IPS DF 19.7 (cell line): ENCODE data around the gene MAP3K7.

Source experiments
- DNase-seq: peaks from one replicate; pipeline ENCODE4 v3.0.0-alpha.2; 2013; ENCODE audit warnings: low read depth, low spot score

The MAP3K7 gene

GRCh38 chr6:90530882-90531281, 56.0 kb downstream of the MAP3K7 start:
- DNase-seq = no peak

- no peak for DNase-seq
Observed at GRCh38 chr6:90525421-90525820, 61.5 kb downstream of the MAP3K7 start.

- no peak for DNase-seq
Observed at GRCh38 chr6:90523779-90524310, 63.0 kb downstream of the MAP3K7 start.

DNA sequence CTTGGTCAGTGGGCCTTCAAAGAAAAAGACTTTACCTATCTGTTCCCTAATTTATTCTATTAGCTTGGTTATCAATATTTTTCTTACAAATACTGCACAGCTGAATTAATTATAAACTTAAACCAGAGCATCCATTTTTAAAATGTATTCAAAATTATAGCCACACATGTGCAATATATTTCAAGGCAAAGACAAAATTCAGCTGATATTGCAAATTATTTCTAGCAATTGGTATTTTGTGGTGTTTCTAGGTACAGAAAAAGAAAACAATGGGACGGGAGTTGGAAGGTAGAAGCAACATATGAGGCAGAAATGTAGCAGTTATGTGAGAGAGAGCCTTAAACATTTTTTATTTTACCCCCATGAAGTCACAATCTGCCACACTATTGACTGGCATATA, 64.9 kb downstream of the MAP3K7 start:
- DNase-seq = no peak

DNA sequence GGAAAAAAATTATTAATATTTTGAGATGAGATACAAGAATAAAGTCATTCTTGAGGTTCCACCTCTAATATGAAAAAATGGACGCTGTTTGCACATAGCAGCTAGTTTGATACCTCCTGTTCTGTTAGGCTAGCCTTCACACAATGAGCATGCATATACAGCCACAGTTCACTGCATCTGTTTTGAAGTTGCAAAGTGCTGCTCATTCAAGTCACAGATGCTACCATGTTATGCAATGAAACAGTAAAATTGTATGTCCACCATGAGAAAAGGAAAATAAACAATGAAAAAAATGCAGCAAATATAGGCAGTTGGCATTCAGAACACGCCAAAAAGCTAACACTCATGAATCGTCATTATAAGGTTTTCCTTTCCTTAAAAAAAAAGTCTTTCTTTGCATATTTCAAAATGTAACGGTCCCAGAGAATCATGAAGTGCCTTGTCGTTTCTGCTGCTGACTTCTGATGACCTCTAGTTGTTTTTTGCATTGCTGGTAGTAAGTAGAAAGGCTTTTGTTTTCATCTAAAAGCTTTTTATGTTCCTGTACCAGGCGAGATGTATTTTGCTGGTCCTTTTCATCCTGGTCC, 70.7 kb downstream of the MAP3K7 start:
- no peak for DNase-seq

DNA sequence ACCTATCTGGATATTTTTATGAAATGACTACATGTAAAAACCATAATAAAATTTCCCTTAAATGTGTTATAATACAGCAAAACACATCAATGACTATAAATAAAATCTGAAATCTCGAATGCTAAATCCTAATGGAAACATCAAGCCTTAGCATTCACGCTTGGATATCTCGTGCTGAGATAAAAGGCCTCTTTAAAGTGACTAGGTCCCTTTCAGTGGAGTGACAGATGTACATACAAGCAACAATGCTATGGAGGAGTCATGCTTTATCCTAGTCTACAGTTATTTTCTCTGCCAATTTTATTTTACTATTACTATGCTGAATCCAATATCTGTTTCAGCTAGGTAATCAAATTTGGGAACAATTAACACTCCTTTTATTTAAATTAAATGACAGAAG, 72.4 kb downstream of the MAP3K7 start:
- no peak for DNase-seq

DNA sequence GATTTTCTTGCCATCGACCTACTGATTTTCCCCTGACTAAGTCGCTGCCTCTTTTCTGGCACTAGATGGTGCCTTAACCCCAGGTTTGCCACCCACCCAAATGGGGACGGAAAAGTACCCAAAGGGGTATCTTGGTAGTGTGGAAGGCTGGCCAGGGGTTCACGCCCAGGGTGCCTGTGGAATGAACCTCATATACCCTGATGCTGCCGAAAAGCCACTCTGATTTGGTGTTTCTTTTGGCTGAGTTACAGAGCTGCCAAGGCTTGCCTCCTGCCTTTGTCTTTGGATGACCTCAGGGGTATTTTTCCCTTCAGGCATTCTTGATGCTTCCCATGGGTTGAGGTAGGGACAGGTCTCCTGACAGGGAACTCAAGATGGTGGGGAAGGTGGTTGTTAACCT, 78.1 kb downstream of the MAP3K7 start:
- no peak for DNase-seq

- DNase-seq = no peak
Observed at GRCh38 chr6:90502866-90503407, 83.9 kb downstream of the MAP3K7 start.

DNA sequence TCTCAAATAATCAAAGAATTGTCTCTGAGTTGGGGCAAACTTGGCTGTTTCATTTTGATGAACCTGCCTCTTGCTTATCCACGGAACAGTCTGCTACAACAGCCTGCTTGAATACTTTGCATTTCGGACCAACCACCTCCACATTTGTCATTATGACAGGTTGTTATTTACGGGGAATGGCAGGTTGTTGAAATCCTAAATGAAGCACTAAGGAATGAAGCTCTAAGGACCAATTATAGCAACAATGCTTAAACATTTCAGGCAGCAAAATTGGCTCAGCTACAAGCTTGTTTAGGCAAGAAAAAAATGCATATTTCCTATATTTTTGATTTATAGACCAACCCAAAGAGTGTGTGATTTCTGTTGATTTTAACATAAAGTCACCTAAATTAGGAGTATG, 84.5 kb downstream of the MAP3K7 start:
- DNase-seq = no peak

GRCh38 chr6:90500458-90500857, 86.4 kb downstream of the MAP3K7 start:
- DNase-seq = no peak

DNA sequence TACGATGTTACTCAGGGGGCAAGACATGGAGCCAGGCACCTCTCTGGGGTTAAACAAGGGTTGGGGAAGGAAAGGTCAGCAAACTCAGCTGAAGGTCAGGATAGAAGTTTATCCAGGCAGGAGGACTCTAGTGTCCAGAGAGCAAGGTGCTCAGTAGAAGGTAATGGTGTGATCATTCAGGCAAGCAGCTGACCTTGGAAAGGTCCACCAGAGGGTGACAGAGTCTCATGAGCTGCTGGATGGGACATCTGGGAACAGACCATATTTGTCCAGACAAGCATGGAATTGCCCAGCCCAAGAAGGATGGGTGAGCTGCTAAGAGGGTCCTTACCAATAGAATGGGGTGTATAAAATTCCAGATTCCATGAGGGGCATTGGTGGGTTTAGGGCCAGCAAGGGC, 89.5 kb downstream of the MAP3K7 start:
- DNase-seq = no peak

- DNase-seq = no peak
Observed at GRCh38 chr6:90496258-90497016, 90.4 kb downstream of the MAP3K7 start.

DNA sequence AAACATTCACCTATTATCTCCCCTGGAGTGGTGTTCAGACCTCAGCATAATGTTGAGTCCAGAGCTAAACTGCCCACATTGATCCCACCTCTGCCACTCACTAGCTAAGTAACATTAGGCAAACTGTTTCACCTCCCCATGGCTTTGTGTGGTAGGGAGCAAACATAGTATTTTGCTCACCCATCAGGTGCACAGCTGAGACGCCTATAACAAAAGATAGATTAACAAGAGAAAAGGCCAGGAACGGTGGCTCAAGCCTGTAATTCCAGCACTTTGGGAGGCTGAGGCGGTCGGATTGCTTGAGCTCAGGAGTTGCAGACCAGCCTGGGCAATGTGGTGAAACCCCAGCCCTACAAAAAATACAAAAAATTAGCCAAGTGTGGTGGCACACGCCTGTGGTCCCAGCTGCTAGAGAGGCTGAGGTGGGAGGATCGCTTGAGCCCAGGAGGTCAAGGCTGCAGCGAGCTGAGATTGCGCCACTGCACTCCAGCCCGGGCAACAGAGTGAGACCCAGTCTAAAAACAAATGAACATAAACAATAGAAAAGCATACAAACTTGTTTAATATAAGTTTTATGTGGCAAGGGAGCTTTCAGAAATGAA, 91.6 kb downstream of the MAP3K7 start:
- no peak for DNase-seq

DNA sequence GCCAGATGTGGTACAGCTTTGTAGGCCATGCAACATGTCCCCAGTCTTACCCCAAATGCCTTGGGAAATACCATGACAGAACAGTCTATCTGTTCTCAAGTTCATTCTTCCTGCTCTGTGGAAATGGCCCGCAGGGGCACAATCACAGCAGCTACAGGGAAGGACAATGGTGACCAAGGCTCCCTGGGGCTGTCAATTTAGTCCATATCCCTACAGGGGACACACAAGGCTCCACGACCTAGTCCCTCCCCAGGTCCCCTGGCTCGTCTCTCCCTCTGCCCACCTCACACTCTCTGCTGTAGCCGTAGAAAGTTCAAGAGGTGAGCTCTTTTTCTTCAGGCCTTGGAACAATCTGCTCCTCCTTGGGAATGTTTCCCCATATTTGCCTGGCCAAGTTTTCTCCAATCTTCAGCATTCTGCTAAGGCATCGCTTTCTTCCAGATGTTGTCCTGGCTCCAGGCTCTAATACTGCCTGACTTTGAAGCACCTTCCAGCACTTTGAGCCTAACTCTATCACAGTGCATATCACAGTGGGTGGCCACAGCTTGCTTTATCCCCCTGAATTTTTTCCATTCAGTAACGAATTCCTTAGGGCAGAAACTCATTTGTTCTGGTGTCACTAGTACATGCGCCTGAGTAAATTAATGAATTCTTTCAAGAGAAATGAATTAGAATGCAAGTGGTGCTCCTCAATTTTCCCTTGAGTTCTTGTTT, 92.6 kb downstream of the MAP3K7 start:
- peak; percentile 86 for DNase-seq

- no peak for DNase-seq
Observed at GRCh38 chr6:90493332-90493731, 93.5 kb downstream of the MAP3K7 start.

- DNase-seq = no peak
Observed at GRCh38 chr6:90492798-90493197, 94.1 kb downstream of the MAP3K7 start.

DNA sequence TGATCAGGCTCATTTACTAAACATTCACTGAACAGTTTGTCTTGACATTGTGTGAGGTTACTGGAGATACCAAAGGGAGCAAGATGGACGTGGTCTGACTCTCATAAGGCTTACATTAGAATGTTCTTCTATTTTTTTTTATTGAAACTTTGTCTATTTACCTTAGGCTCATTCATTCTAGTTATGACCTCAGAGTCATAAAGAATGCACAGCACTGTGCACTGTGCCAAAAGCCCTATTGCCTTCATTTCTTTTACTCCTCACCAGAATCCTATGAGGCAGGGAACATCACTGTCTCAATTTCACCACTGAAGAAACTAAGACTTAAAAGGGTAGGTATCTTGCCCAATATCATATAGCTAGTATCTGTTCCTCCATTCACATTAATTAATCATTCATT, 94.5 kb downstream of the MAP3K7 start:
- no peak for DNase-seq

- no peak for DNase-seq
Observed at GRCh38 chr6:90490030-90490716, 96.7 kb downstream of the MAP3K7 start.

DNA sequence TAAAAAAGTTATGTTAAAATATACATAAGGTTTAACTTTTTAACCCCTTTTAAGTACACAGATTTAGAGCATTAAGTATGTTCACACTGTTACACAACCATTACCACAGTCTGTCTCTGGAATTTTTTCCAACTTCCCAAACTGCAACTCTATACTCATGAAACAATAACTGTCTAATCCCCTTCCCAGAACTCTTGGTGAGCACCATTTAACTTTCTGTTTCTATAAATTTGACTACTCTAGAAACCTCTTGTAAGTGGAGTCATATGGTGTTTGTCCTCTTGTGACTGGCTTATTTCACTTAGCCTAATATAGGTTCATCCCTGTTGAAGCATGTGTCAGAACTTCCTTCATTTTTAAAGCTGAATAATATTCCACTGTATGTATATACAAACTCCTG, 98.1 kb downstream of the MAP3K7 start:
- no peak for DNase-seq

- DNase-seq = no peak
Observed at GRCh38 chr6:90485635-90486277, 101.1 kb downstream of the MAP3K7 start.

DNA sequence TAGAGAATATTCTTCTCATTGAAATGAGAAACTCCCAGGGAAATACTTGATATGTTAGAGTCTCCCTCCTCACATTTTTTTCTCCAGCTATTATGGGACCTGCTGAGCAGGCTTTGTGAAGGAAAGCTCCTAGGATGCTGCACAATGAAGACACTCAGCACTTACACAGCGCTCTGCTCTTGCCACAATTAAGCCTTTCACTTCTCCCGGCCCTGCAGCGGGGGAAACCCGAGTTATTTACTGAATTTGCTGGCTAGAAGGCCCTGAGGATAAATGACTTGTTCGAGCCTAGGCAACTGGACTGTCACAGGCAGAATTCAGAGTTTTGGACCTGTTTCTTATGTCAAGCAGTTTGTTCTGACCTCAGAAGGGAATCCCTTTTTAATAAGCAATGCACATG, 102.0 kb downstream of the MAP3K7 start:
- no peak for DNase-seq
